Stimulated activated naive CD8-positive, alpha-beta T cell treated with anti-CD3 and anti-CD28 coated beads, Interleukin-15, Interleukin-2, amounts not matched to agents 100 U/mL and 50 U/mL, for 24 hours (primary cell): ENCODE data around the gene LITAF.
"Not testable (repeated sequence)": the region's sequence is repeated elsewhere in the genome, so short reads cannot be mapped to it uniquely, and the experiment has no call there.

Experiments
- ATAC-seq: fragments of 150-1000 bp; cut with Tn5 transposase; one replicate; pipeline ENCODE4 v1.10.0; 2021
- DNase-seq: peaks from one replicate; pipeline ENCODE4 v3.0.0; 2021

Gene LITAF

DNA sequence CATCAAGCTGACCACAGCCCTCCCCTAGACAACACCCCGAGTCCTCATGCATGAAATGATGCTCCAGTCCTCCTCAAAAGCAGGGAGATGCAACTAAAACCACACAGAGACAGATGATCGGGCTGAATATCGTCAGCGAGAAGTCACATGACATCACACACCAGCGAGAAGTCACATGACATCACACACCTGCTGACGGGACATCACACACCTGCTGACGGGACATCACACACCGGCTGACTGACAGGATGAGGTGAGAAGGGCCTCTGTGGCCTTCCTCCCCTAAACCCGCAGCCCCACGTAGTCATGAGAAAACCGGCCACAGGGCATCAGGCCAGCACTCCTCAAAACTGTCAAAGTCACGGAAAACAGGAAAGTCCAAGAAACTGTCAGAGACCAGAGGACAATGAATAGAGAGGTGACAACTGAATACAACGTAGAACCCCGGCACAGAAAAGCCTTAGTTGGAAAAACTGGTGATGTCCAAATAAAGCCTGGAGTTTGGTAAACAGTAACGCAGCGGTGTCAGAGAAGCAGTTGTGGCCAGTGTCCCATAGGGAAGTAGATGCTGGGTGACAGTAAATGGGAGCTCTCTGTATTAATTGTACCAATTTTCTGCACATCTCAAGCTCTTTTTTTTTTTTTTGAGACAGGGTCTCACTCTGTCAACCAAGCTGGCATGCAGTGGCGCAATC lies 14.3 kb downstream of the LITAF start:
- ATAC-seq: no peak
- DNase-seq: peak; percentile 43

DNA sequence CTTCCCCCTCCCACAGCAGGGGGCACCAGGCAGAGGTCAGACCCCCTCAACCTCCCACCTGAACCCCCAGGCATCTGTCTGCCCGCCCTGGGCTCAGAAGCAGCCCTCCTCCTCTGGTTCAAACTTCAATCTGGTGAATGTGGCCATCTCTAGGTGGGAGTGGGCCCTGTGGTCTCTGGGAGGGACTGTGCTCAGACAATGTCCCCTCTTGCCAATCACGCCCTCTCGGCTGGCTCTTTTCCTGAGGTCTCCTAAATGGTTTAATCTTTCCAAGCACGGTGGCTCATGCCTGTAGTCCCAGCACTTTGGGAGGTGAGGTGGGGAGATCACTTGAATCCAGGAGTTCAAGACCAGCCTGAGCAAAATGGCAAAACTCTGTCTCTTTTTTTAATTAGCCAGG lies 15.2 kb downstream of the LITAF start:
- ATAC-seq: no peak

DNA sequence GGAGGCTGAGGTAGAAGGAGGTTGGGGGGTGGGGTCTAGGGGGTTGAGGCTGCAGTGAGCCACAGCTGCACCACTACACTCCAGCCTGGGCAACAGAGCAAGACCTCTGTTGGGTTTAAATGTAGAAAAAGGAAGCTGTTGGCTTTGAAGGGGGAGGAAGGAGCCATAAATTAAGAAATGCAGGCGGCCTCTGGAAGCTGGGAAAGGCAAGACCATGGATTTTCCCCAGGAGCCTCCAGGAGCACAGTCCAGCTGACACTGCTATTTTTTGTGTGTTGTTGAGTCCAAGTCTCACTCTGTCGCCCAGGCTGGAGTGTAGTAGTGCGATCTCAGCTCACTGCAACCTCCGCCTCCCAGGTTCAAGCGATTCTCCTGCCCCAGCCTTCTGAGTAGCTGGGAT lies 15.9 kb downstream of the LITAF start:
- ATAC-seq: no peak

More for the DNA sequence above, 15.2 kb downstream of the LITAF start:
- no peak for DNase-seq

DNA sequence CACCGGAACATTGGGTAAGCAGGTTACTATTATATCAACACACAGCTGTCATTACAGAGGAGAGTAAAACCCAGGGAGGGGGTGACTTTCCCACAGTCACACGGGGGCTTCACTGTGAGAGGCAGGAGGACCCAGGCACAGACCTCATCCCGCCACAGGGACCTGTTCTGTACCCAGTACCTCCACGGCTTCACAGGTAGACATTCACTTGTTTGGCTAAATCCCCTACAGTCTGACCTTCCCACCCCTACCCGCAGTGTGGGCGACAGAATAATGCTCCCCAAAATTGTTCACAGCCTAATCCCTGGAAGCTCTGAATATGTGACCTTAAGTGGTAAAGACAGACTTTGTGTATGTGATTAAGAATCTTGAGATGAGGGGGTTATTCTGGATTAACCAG lies 16.5 kb downstream of the LITAF start:
- DNase-seq: no peak
- no peak for ATAC-seq

More for the DNA sequence above, 15.9 kb downstream of the LITAF start:
- DNase-seq: no peak

DNA sequence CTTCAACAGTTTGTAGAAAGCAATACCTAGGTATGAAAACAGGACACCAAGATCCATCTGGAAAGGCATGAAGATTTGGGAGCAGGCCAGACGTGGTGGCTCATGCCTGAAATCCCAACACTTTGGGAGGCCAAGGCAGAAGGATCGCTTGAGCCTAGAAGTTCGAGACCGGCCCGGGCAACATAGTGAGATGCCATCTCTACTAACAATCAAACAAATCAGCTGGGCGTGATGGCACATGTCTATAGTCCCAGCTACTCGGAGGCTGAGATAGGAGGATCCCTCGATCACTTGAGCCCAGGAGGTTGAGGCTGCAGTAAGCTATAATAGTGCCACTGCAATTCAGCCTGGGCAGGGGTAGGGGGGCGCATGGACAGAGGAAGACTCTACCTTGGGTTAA lies 20.3 kb downstream of the LITAF start:
- ATAC-seq (no peak), DNase-seq (no peak)

DNA sequence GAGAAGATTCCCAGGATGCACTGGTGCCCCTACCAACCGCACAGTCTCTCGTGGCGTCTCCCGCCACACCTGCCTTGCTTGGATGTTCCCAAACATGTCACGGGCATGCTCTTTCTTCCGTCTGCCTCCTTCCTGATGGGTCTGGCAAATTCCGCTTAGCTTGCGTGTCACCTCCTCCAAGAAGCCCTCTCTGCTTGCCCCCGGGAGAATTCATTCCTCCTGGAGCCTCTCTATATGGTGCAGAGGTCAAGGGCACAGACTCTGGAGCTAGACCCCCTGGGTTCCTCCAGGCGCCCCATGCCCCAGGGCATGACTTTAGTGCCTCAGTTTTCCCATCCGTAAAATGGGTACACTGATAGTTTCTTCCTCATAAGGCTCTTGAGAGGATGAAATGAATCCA lies 21.1 kb downstream of the LITAF start:
- ATAC-seq (no peak), DNase-seq (no peak)

DNA sequence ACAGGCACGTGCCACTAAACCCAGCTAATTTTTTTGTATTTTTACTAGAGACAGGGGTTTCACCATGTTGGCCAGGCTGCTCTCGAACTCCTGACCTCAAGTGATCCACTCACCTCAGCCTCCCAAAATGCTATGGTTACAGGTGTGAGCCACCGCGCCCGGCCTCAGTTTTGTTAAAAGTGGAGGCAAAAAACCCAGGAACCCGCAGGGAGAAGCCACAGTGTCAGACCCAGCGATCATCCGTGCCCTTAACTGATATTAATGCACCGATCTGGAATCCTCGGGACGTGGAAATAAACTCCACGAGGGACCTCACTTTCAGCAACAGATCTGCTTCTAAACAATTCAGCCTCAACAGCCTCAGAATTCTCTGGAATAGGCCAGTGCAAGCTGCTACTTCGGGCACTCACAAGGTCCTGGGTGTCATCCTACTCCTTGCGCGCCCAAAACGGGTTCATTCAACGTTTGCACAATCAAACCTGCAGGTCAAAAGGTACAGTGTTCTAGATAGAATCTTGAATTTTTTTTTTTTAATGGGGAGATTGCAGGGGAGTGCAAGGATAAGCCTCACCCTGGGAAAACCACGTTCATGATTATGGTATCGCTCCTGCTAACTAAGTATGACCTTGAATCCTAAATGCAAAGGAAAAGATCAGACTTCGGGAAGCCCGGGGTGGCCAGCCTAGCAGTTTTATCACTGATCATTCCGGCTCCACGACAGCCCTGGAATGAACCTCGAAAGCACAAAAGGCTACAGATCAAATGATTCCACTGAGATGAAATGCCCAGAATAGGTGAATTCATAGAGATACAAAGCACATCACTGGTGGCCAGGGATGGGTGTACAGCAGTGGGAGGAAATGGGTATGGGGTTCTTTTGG lies 22.4 kb downstream of the LITAF start:
- no peak for DNase-seq
- no peak for ATAC-seq

DNA sequence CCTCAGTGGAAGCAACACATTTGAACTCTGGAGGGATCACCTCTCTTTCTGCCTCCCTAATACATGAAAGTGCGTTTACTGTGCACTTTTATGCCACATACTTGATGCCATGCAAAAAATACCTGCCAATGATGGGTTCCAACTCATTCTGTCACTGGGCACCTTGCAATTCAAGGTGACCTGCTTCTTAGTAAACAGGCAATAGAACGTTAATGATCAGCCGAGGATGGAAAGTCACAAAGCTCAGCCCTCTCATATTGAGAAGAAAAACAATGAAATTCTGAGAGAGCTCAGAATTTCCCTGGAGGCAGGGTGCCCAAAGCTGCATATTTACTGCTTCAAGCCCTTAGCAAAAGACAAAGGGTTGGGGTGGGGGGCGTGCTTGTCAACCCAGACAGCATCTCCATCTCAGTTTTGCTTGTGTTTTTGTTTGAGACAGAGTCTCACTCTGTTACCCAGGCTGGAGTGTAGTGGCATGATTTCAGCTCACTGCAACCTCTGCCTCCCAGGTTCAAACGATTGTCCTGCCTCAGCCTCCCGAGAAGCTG lies 23.2 kb downstream of the LITAF start:
- no peak for ATAC-seq
- no peak for DNase-seq

DNA sequence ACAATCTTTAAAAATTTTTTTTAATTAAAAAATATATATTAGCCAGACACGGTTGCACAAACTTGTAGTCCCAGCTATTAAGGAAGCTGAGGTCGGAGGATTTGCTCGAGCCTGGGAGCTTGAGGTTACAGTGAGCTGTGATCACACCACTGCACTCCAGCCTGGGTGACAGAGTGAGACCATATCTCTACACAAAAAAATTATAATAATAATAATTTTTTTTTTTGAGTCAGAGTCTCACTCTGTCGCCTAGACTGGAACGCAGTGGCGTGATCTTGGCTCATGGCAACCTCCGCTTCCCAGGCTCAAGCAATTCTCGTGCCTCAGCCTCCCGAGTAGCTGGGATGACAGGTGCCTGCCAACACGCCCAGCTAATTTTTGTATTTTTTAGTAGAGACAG lies 23.8 kb downstream of the LITAF start:
- DNase-seq (no peak), ATAC-seq (no peak)

DNA sequence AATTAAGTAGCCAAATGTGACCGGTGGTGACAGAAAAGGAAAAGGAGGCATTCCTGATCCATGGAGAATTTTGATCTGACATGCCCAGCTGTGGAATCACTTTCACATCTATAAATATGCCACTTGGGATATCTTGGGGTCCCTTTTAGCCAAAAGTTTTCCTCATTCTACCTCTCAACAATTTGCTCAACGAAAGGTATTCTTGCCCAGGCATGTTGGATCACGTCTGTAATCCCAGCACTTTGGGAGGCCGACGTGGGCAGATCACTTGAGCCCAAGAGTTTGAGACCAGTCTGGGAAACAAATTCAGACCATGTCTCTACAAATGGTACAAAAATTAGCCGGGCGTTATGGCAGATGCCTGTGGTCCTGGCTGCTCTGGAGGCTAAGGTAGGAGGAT lies 24.3 kb downstream of the LITAF start:
- ATAC-seq (no peak), DNase-seq (no peak)

DNA sequence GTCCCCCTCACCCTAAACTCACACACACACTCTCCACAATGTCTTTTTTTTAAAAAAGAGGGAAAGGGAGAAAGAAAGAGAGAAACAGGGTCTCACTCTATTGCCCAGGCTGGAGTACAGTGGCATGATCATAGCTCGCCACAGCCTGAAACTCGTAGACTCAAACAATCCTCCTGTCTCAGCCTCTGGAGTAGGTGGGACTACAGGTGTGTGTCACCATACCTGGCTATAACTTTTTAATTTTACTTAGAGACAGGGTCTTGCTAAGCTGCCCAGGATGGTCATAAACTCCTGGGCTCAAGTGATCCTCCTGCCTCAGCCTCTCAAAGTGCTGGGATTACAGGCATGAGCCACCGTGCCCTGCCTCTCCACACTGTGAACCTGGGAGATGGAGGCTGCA lies 24.9 kb downstream of the LITAF start:
- ATAC-seq: no peak

DNA sequence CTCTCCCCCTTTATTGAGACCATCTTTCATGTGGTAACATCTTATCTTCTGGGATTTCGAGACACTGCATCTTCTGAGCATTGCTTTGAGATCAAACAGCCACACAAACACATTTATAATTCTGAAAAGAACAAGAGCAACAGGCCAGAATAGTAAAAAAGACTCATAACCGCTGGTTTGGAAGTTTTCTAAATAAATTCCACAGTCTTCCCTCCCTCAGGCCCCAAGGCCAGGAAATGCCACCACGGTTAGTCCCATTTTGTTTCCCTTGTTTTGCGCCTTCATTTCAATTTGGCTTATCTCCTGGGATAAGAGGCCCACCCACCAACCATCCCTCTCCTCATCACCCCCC lies 25.3 kb downstream of the LITAF start:
- ATAC-seq: no peak
- no peak for DNase-seq

More for the DNA sequence above, 24.9 kb downstream of the LITAF start:
- no peak for DNase-seq

DNA sequence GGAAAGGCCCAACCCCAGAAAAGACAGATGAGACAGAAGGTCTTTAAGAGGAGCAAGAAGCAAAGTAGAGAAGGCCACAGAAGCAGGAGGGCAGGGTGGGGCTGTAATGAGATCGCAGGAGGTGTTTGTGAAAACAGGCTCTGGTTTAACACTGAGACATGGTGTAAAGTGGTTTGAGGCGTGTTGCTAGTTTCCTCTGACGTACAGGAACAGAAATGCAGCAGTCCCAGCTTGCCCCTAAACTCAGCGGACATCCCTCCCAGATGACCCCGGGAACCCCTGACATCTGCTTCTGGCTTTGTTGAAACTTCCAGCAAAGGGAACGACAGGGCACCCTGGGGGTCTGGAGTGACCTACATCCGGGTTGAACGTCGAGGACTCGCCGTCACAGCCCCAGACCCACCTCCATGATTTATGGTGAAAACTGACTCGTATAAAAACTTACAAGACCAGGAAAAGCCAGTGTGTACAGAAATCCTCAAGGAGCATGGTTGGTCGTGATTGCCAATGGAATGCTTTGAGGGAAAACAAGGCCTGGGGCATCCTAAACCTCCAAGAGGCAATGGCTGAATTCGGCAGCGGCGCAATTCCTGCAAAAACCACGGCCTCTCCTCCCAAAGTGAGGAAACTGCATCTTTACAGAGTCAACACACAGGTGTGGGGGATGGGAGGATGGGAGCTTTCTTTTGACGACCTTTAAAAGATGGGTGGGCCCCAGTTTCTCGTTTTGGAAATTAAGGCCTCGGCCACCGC lies 25.8 kb downstream of the LITAF start:
- ATAC-seq (peak; percentile 95), DNase-seq (peak; percentile 58)

DNA sequence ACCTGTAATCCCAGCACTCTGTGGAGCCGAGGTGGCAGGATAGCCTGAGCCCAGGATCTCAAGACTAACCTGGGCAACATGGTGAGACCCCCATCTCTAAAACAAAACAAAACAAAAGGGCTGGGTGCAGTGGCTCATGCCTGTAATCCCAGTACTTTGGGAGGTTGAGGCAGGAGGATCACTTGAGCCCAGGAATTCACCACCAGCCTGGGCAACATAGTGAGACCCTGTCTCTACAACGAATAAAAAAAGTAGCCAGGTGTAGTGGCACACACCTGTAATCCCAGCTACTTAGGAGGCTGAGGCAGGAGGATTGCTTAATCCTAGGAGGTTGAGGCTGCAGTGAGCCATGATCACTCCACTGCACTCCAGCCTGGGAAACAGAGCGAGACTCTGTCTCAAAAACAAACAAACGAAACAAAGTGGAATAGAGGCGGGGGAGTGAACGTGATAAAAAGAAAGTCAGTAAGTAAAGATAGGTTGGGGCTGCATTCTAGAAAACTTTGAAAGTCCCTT lies 28.4 kb downstream of the LITAF start:
- not testable (repeated sequence) for ATAC-seq, DNase-seq

DNA sequence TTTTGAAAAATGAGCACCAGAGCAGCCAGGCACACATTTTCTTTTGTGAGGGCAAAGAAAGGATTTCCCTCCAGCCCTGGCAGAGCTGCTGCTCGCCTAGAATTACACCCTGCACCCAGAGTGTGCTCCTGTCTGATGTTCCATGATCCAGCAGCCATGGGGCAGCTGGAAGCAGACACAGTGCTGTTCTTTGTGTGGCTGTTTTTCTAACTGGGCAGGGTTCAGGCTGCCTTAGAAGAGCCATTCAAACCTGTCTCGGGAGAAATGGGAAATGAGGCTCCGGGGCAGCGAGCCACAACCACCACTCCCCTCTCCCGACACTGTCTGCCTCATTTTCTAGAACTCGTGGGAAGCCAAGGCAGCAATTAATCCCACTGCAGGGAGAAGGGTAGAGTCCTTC lies 28.9 kb downstream of the LITAF start:
- ATAC-seq (no peak), DNase-seq (no peak)

DNA sequence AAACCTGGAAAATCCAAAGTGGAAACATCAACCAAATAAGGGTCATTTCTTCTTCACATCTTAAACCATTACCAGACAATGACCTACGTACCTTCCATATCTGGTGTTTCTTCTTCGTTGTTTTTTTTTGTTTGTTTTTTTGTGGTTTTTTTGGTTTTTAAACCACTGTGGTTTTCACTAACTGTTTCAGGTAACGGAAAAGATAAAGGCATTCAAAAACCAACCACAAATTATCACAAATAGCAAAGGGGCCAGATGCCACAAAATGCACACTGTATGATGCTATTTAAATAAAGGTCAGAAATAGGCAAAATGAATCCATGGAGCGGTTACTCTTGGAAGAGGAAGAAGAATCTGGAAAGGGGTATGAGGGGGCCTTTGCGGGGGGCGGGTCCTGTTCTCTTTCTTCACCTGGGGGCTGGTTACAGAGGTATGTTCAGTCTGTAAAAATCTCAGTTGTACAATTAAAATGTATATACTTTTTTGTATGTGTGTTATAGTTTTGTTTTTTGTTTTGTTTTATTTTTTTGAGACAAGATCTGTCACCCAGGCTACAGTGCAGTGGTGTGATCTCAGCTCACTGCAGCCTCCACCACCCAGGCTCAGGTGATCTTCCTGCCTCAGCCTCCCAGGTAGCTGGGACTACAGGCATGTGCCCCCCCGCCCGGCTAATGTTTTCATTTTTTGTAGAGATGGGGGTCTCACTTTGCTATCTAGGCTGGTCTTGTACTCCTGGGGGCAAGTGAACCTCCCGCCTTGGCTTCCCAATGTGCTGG lies 29.6 kb downstream of the LITAF start:
- ATAC-seq: no peak
- no peak for DNase-seq

DNA sequence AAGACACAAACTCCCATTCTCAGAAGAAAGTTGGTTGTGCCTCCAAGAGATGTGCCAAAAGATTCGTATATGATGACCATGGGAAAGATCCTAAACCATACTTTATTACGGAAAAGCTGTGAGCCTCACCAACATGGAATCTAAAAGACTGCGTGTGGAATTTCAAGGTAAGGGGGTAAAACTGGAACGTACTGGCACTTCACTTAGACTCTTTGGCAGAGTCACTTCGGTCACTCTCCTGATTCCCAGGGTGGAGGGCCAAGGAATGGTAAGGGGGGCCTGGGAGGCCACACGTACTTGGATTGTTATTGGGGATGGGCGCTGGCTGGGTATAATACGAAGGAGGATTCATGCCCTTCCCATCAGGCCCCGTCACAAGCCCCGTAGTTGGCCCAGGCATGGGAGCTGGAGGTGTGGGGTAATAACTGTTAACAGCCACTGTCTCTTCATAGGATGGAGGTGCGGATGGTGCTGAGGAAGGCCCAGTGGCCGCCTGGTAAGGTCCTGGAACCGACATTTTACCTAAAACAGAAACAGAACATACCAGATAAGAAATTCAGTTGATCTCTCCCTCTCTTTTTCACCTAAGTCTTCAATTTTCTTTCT lies 30.4 kb downstream of the LITAF start:
- ATAC-seq (no peak), DNase-seq (no peak)

DNA sequence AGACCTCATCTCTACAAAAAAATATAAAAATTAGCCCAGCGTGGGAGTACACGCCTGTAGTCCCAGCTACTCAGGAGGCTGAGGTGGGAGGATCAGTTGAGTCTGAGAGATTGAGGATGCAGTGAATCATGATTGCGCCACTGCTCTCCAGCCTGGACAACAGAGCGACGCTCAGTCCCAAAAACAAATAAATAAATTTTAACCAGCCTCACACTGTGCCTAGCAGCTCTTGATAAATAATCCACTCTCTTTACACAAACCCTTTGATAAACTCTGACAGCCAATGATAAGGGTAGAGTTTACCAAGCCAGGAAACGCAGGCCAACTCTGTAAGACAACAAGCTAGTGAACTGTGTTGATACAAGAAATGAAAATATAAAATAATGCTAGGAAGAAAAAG lies 32.7 kb downstream of the LITAF start:
- ATAC-seq (no peak), DNase-seq (no peak)

DNA sequence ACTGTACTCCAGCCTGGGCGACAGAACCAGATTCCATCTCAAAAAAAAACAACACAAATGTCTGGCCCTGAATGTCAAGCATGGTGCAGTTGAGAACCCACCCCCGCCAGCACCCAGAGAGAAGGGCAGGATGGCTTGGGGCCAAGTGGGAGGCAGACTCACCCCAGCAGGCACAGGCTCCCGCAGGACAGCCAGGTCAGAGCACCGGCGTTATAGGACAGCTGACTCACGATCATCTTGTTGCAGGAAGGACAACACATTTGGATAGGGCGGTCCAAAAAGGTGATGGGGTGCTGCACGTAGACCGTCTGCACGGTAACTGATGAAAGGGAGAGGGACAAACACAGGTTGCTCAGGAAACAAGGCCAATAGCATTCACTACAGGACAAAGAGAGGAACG lies 33.3 kb downstream of the LITAF start:
- DNase-seq (no peak), ATAC-seq (no peak)

DNA sequence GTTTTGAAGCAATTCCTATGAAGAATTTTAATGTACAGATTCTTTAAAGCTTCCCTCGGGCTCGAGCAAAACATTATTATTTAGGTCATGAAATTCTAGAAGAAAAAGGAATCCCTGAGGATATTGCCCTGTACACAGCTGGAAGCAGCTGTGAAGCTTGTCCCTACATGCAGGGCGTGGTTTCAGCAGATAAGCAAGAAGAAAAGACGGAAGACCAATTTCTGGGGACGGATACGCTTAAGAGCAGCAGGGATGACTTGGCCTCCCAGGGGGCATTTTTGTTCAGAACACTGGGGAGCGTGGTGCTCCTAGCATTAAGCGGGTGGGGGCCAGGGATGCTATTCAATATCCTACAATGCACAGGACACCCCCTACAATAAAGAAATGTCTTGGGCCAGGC lies 34.3 kb downstream of the LITAF start:
- no peak for ATAC-seq

DNA sequence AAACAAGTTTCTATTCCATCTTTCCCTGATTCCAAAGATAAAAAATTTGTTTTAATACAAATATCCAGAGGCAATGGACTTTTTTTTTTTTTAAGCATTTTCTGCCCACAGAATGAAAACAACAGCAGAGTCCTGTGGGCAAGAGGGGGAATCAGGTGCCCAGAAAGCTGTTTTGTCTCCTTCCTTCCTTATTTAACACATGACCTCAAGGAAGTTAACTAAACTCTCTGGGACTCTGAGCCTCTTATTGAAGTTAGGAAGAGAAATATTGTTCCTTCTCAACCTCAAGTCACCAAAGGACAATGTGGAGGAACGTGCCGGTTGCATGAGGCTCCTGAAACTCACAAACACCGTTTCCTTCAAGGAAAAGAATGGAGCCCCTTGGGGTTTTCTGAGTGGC lies 34.9 kb downstream of the LITAF start:
- no peak for DNase-seq
- ATAC-seq: no peak

More for the DNA sequence above, 34.3 kb downstream of the LITAF start:
- no peak for DNase-seq
